ENCODE measurements around the gene VPS37B.

Gene VPS37B

GRCh38 chr12:122852336-122853275 lies 43.3 kb downstream of the VPS37B start:
- no peak for DNase-seq (ENCODE audit: low read depth)

GRCh38 chr12:122851820-122852219 lies 44.1 kb downstream of the VPS37B start:
- DNase-seq (ENCODE audit: low read depth), result no peak

- DNase-seq (ENCODE audit: low read depth), result no peak
These were observed 45.1 kb downstream of the VPS37B start for GRCh38 chr12:122850695-122851350.

GRCh38 chr12:122850048-122850445 lies 45.9 kb downstream of the VPS37B start:
- no peak for DNase-seq (ENCODE audit: low read depth)

- no peak for DNase-seq (ENCODE audit: low read depth)
These were observed 46.4 kb downstream of the VPS37B start for GRCh38 chr12:122849352-122850047.

GRCh38 chr12:122848471-122849351 lies 47.2 kb downstream of the VPS37B start:
- DNase-seq (ENCODE audit: low read depth), result no peak

GRCh38 chr12:122847921-122848421 lies 48.0 kb downstream of the VPS37B start:
- DNase-seq (ENCODE audit: low read depth), result no peak

GRCh38 chr12:122847516-122847836 lies 48.4 kb downstream of the VPS37B start:
- no peak for DNase-seq (ENCODE audit: low read depth)

GRCh38 chr12:122846622-122847515 lies 49.1 kb downstream of the VPS37B start:
- DNase-seq (ENCODE audit: low read depth), result no peak

- no peak for DNase-seq (ENCODE audit: low read depth)
These were observed 49.9 kb downstream of the VPS37B start for GRCh38 chr12:122845865-122846621.

- no peak for DNase-seq (ENCODE audit: low read depth)
These were observed 50.7 kb downstream of the VPS37B start for GRCh38 chr12:122845041-122845864.

GRCh38 chr12:122844366-122844971 lies 51.5 kb downstream of the VPS37B start:
- DNase-seq (ENCODE audit: low read depth), result no peak

GRCh38 chr12:122843455-122843854 lies 52.5 kb downstream of the VPS37B start:
- no peak for DNase-seq (ENCODE audit: low read depth)

- DNase-seq (ENCODE audit: low read depth), result no peak
These were observed 53.2 kb downstream of the VPS37B start for GRCh38 chr12:122842505-122843405.

- no peak for DNase-seq (ENCODE audit: low read depth)
These were observed 54.2 kb downstream of the VPS37B start for GRCh38 chr12:122841544-122842321.
